HG03571 (cell line): ENCODE measurements around the gene BAZ2A.
"Not testable (repeated sequence)": the region's sequence is repeated elsewhere in the genome, so short reads cannot be mapped to it uniquely, and the experiment has no call there.

Experiments
- ATAC-seq: cut with Tn5 transposase; IDR thresholded peaks from one replicate; pipeline ENCODE4 v1.9.1; 2021; ENCODE audit not compliant: unreplicated experiment

The BAZ2A gene

GRCh38 chr12:56630180-56630632, at the start of gene BAZ2A:
TSS of gene BAZ2A (minus strand) at chr12:56630326. CDS start at chr12:56617530, 12,796 bp downstream.
- ATAC-seq: peak; percentile 54

GRCh38 chr12:56678852-56679251, 48.7 kb upstream of the BAZ2A start:
- no peak for ATAC-seq

DNA sequence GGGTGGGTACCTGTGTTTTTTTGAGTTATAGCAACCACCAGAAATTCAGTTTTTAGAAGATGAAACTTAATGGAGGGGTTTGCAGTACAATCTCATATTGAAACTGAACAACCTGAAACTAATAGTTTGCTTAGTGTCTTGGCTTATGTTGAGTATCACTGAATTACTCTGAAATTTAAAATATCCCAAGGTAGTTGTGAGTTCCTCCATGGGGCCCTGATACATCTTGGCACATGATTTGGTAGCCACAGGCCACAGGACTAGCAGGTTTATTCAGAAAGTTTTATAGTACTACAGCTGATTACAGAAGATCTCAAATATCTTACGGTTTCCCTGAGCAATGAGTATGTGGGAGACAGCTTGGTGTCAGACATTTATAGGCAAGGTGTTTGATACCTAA, 47.6 kb upstream of the BAZ2A start:
- ATAC-seq: peak; percentile 52

DNA sequence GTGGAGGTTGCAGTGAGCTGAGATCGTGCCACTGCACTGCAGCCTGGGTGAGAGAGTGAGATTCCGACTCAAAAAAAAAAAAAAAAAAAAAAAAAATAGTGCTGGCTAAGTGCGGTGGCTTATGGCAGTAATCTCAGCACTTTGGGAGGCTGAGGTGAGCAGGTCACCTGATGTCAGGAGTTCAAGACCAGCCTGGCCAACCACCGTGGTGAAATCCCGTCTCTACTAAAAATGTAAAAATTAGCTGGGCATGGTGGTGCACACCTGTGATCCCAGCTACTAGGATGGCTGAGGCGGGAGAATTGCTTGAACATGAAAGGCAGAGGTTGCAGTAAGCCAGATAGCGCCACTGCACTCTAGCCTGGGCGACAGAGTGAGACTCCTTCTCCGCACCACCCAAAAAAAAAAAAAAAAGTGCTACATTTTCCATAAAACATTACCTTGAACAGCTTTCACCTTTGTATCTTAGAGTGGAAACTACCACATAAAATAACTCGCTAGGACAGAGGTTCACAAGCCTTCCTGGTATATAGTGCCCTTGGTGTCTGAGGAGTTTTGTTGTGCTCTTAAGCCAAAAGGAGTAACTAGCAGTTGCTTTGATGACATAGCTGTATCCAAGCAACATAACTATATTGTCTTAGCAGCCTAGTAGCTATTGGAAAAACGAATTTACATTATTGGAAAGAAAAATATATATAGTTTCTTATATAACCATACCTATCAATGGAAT, 46.9 kb upstream of the BAZ2A start:
- peak; percentile 15 for ATAC-seq

GRCh38 chr12:56671608-56672007, 41.5 kb upstream of the BAZ2A start:
- no peak for ATAC-seq

DNA sequence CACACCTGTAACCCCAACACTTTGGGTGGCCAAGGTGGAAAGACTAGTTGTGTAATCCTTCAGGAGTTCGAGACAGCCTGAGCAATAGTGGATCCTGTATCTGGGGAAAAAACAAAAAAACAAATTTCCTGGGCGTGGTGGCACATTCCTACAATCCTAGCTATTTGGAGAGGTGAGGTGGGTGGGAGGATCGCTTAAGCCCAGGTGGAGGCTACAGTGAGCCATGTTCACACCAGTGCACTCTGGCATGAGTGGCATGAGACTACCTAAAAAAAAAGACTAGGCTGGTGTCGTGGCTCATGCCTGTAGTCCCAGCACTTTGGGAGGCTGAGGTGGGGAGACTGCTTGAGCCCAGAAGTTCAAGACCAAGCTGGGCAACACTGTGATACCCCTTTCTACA, 40.7 kb upstream of the BAZ2A start:
- ATAC-seq: no peak

GRCh38 chr12:56668197-56668457, 38.0 kb upstream of the BAZ2A start:
- ATAC-seq: no peak

GRCh38 chr12:56661979-56662638, 32.0 kb upstream of the BAZ2A start:
- ATAC-seq: no peak

DNA sequence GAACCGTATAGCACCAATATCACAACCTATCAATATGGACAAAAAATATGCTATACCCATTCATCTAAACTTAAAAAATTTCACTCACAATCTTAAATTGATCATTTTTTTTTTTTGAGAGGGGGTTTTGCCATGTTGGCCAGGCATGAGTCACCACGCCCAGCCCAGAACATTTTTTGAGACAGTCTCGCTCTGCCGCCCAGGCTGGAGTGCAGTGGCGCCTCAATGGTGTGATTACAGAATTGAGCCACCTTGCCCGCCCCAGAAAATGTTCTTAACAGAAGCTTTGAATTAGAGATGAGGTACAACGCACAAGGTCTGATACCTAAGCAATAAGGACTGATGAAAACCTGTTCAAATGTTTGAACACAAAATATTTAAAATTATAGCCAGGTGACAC, 31.4 kb upstream of the BAZ2A start:
- no peak for ATAC-seq

DNA sequence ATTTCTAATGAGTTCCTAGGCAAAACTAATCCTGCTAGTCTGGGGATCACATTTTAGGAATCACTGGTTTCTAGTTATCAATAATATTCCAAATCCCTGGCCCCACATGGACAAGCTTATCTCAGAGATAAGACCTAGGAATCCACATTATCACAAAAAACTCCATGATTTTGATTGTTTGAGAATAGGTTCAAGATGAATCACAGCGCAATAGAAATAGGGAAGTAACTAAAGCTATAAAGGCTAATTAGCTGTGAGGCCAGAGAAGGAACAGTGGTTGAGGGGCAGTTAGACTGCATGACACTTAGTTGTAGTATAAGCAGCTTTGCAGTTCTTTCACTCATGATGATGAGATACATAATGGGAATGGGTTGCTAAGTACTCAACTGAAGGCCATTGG, 28.8 kb upstream of the BAZ2A start:
- no peak for ATAC-seq

DNA sequence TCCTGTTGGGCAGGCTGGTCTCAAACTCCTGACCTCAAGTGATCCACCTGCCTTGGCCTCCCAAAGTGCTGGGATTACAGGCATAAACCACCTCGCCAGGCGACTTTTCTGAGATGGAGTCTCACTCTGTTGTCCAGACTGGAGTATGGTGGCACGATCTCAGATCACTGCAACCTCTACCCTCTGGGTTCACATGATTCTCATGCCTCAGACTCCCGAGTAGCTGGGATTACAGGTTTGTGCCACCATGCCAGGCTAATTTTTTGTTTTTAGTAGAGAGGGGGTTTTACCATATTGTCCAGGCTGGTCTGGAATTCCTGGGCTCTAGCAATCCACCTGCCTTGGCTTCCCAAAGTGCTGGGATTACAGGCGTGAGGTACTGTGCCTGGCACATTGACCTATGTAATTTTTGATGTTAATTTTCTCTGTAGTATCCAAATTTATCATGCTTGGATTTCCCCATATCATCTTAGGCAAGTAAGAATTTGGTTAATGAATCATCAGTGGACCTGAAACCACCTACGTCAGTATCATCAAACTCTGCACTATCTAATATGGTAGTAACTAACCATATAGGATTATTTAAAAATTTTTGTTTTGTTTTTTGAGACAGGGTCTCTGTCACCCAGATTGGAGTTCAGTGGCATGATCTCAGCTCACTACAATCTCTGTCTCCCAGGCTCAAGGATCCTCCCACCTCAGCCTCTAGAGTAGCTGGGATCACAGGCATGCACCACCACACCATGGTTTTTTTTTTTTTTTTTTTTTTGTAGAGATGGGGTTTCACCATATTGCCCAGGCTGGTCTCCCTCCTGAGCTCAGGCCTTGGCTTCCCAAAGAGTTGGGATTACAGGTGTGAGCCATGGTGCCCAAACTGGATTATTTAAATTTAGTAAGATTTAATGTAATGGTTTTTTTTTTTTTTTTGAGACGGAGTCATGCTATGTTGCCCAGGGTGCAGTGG, 27.6 kb upstream of the BAZ2A start:
- ATAC-seq: peak; percentile 53

- not testable (repeated sequence) for ATAC-seq
Observed at GRCh38 chr12:56653781-56654180, 23.7 kb upstream of the BAZ2A start.

DNA sequence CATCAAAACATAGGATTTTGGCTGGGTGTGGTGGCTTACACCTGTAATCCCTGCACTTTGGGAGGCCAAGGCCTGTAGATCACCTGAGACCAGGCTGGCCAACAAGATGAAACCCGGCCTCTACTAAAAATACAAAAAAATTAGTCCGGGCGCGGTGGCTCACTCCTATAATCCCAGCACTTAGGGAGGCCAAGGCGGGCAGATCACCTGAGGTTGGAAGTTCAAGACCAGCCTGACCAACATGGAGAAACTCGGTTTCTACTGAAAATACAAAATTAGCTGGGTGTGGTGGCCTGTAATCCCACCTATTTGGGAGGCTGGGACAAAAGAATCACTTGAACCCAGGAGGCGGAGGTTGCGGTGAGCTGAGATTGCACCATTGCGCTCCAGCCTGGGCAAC, 17.9 kb upstream of the BAZ2A start:
- not testable (repeated sequence) for ATAC-seq

GRCh38 chr12:56645717-56646446, 15.8 kb upstream of the BAZ2A start, which contains the start of gene ATP5F1B:
TSS of gene ATP5F1B (minus strand) at chr12:56645984. CDS start at chr12:56645963, 21 bp downstream.
- ATAC-seq: peak; percentile 99

- ATAC-seq: no peak
Observed at GRCh38 chr12:56645201-56645716, 15.1 kb upstream of the BAZ2A start.

GRCh38 chr12:56644654-56645053, 14.5 kb upstream of the BAZ2A start:
- ATAC-seq: no peak

- ATAC-seq: no peak
Observed at GRCh38 chr12:56641219-56641618, 11.1 kb upstream of the BAZ2A start.

DNA sequence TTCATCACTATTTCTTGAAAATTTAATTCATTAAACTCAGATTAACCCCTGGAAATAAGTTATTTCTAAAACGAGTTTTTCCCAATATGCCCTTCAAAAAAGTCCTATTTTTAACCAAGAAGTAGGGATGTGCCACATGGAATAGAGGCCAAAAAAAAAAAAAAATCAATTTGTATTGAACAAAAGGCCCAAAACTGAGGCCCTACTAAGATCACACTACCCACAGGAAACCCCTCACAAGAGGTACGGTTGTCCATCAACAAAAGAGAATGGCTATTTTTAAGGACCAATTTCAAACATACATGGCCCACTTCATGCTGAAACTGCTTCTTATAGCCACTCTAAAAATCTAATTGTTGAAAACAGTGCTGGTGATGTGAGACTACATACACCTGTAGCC, 7.5 kb upstream of the BAZ2A start:
- ATAC-seq: no peak

GRCh38 chr12:56636675-56637540, 6.8 kb upstream of the BAZ2A start:
- peak; percentile 56 for ATAC-seq
